NT2/D1 (cell line): ENCODE measurements around the gene ATP12A.

Experiments used
- DNase-seq: peaks from one replicate; pipeline ENCODE4 v3.0.0-alpha.2; 2011; ENCODE audit warnings: low read depth, low spot score
- H3K27me3 ChIP-seq: 2 replicates; pipeline ENCODE4 v1.6.0; 2011; ENCODE audit warnings: mild to moderate bottlenecking; ENCODE audit not compliant: insufficient read length, insufficient read depth
- H3K36me3 ChIP-seq: 2 replicates; pipeline ENCODE4 v1.6.1; 2011; ENCODE audit warnings: mild to moderate bottlenecking, low read length, mixed read lengths; ENCODE audit not compliant: insufficient read depth, insufficient read length
- H3K4me1 ChIP-seq: 2 replicates; pipeline ENCODE4 v1.5.1; 2011; ENCODE audit not compliant: insufficient read depth, insufficient read length
- H3K4me3 ChIP-seq: 2 replicates; pipeline ENCODE4 v1.5.1; 2011; ENCODE audit warnings: low read depth; ENCODE audit not compliant: insufficient read length
- H3K9ac ChIP-seq: 2 replicates; pipeline ENCODE4 v1.6.0; 2011; ENCODE audit warnings: low read depth; ENCODE audit not compliant: insufficient read length
- H3K9me3 ChIP-seq: 2 replicates; pipeline ENCODE4 v1.5.1; 2011; ENCODE audit warnings: mild to moderate bottlenecking, low read length; ENCODE audit not compliant: insufficient read depth
- SUZ12 ChIP-seq: IDR thresholded peaks from 2 replicates; pipeline ENCODE4 v1.6.1; 2011; ENCODE audit not compliant: insufficient read length, insufficient read depth; ENCODE audit errors: extremely low read depth
- YY1 ChIP-seq: IDR thresholded peaks from 2 replicates; pipeline ENCODE4 v1.6.1; 2011; ENCODE audit not compliant: insufficient read length, insufficient read depth
- ZNF274 ChIP-seq: IDR thresholded peaks from 2 replicates; pipeline ENCODE4 v1.6.1; 2011; ENCODE audit warnings: mild to moderate bottlenecking, low read depth, low read length

The ATP12A gene

DNA sequence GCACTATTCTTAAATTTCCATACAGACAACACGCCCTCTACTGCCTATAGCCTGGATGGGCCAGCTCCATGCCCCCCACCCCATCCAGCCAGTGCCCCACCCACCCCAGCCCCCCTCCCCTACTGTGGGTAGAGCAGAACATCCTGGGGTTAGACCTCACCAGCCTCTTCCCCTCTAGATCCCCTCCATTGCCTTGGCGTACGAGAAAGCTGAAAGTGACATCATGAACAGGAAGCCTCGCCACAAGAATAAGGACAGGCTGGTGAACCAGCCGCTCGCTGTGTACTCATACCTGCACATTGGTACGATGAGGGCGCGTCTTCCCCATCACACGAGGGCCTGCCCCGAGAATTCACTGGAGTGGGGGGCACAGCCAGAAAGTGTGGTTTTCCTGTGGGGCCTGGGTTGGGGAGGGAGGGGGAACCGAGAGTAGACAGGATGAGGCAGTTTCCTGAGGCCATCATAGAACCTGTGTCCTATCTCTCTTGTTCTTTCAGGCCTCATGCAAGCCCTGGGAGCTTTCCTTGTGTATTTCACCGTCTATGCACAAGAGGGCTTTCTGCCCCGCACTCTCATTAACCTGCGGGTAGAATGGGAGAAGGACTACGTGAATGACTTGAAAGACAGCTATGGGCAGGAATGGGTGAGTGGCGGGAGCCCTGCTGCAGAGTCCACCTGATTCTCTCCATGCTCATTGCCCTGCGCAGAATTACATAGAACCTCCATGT, 29.1 kb downstream of the ATP12A start:
- DNase-seq: no peak
- Histone ChIP-seq H3K4me1 (no peaks in the 10 kb centered on the region), H3K9me3 (no peaks in the 10 kb centered on the region), H3K9ac (no peak overlapping the region), H3K4me3 (no peak overlapping the region), H3K36me3 (no peaks in the 10 kb centered on the region), H3K27me3 (no peaks in the 10 kb centered on the region)
- no peak for TF ChIP-seq ZNF274
- no peak for TF ChIP-seq YY1
- TF ChIP-seq SUZ12: no peak

DNA sequence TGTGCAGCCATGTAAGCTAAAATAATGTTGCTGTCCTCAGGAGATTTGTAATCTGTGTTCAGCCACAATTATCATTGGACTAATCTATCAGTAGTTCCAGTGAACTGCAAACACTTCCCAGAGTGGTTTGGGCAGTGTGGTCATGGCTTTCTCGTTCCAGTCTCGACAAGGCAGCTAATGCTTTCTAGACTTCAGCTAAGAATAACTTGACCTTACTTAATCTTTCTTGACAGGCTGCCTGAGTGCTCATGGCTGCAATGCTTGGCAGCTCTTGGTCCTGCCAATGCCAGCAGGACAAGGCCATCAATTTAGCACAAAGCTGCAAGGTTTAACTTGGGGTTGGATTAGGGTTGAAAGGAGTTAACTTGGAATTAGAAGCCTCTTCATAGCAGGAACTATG, 32.8 kb downstream of the ATP12A start:
- Histone ChIP-seq H3K9me3 (no peaks in the 10 kb centered on the region), H3K36me3 (no peaks in the 10 kb centered on the region), H3K27me3 (no peaks in the 10 kb centered on the region), H3K9ac (no peak overlapping the region), H3K4me1 (no peaks in the 10 kb centered on the region), H3K4me3 (no peak overlapping the region)
- no peak for DNase-seq
- TF ChIP-seq ZNF274: no peak
- TF ChIP-seq SUZ12: no peak
- TF ChIP-seq YY1: no peak

DNA sequence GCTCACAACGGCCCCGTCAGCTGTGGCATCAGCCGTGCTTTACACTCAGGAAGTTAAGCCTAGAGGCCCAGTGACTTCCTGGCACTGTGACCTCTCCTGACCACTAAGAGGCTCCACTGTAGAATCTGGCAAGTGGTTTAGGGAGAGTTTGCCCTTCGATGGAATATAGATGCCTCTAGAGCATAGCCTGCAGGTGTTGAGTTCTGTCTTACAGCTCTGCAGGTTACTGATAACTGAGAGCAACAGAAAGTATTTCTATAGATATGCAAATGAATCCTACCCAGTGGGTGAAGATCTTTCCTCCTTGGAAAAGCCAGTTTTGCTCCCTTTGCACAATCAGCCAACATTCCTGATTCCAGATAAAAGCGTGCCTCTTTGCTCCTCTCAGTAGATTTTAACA, 35.8 kb downstream of the ATP12A start:
- TF ChIP-seq YY1: no peak
- TF ChIP-seq SUZ12: no peak
- no peak for TF ChIP-seq ZNF274
- no peaks in the 10 kb centered on the region for H3K36me3 ChIP-seq
- H3K27me3 ChIP-seq: no peaks in the 10 kb centered on the region
- H3K4me1 ChIP-seq: no peaks in the 10 kb centered on the region
- H3K4me3 ChIP-seq: no peak overlapping the region
- H3K9ac ChIP-seq: no peak overlapping the region
- no peak for DNase-seq
- H3K9me3 ChIP-seq: no peaks in the 10 kb centered on the region

DNA sequence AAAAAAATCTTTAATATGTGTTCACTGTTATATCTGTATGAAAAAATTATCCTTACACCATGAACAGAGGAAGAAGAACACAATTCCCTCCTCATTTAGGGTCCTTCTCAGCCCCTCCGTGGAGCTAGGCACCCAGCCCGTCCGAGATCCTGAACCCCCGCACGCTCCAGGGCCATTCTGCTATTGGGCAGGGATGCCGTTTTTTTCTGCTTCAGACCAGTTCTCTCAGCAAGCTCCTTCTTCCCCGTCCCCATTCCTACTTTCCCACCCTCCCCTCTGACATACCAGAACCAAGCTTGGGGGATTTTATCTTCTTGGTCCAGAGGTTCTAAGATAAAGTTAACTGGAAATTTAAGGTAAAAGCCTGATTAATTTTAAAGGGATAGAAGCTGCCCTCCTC, 36.2 kb downstream of the ATP12A start:
- no peaks in the 10 kb centered on the region for H3K36me3 ChIP-seq
- no peak overlapping the region for H3K4me3 ChIP-seq
- H3K4me1 ChIP-seq: no peaks in the 10 kb centered on the region
- H3K9ac ChIP-seq: no peak overlapping the region
- H3K9me3 ChIP-seq: no peaks in the 10 kb centered on the region
- no peak for DNase-seq
- TF ChIP-seq SUZ12 (no peak), ZNF274 (no peak), YY1 (no peak)
- H3K27me3 ChIP-seq: no peaks in the 10 kb centered on the region

DNA sequence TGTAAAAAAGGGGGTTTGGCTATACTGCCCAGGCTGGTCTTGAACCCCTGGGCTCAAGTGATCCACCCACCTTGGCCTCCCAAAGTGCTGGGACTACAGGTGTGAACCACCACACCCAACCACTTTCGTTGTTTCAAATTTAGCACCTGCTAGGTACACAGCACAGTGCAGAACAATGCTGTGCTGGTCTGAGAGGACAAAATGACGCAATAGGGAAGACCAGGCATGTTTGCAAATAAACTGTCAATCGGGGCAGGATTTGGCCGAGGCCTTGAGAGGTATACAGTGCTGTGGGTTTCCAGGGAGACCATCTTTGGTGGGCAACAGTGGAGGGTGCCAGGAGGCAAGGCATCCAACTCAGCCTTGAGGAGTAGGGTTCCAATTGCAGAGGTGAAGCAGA, 37.0 kb downstream of the ATP12A start:
- Histone ChIP-seq H3K36me3 (no peaks in the 10 kb centered on the region), H3K9me3 (no peaks in the 10 kb centered on the region), H3K4me3 (no peak overlapping the region), H3K9ac (no peak overlapping the region), H3K4me1 (no peaks in the 10 kb centered on the region), H3K27me3 (no peaks in the 10 kb centered on the region)
- TF ChIP-seq ZNF274 (no peak), YY1 (no peak), SUZ12 (no peak)
- no peak for DNase-seq

DNA sequence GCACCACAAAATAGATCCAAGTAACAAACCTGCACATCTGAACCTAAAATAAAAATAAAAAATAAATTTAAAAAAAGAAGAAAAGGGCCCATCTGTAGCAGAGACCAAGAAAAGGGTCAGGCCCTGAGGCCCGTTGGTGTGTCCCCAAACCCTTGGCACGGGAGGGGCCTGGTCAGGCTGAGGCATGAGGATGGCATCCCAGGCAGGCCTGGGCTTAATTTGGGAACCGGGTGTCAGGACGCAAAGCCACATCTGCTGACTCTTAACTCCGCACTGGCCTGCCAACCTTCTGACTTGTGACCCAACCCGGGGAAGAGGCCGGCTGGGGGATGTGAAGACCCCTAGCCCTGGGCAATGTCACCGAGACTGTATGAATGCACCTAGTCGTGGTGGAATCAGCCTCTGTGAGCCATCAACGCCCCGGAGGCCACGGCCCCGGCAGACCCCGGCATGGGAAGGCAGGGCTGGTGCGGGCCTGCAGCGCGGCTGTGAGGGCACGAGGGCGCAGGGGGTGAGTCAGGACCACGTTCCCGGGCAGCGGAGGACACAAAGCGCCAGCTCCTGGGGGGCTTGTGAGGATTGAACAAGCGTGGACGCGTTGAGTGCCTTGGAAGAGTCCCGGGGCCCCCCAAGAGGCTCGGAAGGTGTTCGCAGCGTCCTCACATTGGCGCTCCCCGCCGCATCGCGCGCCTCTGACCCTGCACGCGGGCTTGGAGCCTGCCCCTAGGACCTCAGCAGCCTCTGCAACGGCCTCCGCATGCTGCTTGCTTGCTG, 38.2 kb downstream of the ATP12A start:
- Histone ChIP-seq H3K9ac (no peak overlapping the region), H3K4me3 (no peak overlapping the region), H3K9me3 (no peaks in the 10 kb centered on the region), H3K36me3 (no peaks in the 10 kb centered on the region), H3K27me3 (no peaks in the 10 kb centered on the region), H3K4me1 (no peaks in the 10 kb centered on the region)
- no peak for TF ChIP-seq YY1
- TF ChIP-seq SUZ12: no peak
- TF ChIP-seq ZNF274: no peak
- no peak for DNase-seq

DNA sequence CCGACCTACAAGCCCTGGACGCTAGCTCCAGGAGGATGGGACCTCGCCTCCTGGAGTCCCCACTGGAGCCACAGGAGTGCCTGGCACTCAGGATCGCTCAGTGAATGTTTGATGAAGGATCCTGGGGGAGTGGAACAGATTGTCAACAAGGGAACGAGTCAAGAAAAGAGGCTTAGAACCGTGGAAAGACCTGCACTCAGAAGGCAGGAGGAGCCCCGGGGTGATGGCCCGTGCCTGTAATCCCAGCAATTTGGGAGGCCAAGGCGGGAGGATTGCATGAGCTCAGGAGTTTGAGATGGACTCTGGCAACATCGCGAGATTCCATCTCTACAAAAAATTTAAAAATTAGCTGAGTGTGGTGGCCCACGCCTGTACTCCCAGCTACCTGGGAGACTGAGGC, 38.9 kb downstream of the ATP12A start:
- no peak overlapping the region for H3K4me3 ChIP-seq
- H3K9me3 ChIP-seq: no peaks in the 10 kb centered on the region
- TF ChIP-seq ZNF274: no peak
- TF ChIP-seq SUZ12: no peak
- no peak for TF ChIP-seq YY1
- no peaks in the 10 kb centered on the region for H3K4me1 ChIP-seq
- no peaks in the 10 kb centered on the region for H3K36me3 ChIP-seq
- no peak for DNase-seq
- no peak overlapping the region for H3K9ac ChIP-seq
- no peaks in the 10 kb centered on the region for H3K27me3 ChIP-seq
